ENCODE results near the gene POLR2M. TPM values are rescaled to one million over a fixed set of nuclear protein-coding genes. Genes with fewer than 3 reads are reported as not detected.

POLR2M gene
- total RNA-seq, 1 donor from 2014 or later, result 514 TPM

GRCh38 chr15:57738734-57739237 lies 32.3 kb downstream of the POLR2M start:
- no peak for DNase-seq (ENCODE audit: low spot score)

GRCh38 chr15:57740048-57740447 lies 33.5 kb downstream of the POLR2M start:
- no peak for DNase-seq (ENCODE audit: low spot score)

GRCh38 chr15:57741089-57741488 lies 34.6 kb downstream of the POLR2M start:
- no peak for DNase-seq (ENCODE audit: low spot score)

GRCh38 chr15:57743424-57743823 lies 36.9 kb downstream of the POLR2M start:
- DNase-seq (ENCODE audit: low spot score), result no peak

- no peak for DNase-seq (ENCODE audit: low spot score)
Observed at GRCh38 chr15:57746786-57747185, 40.3 kb downstream of the POLR2M start.

GRCh38 chr15:57747206-57747896 lies 40.8 kb downstream of the POLR2M start:
- peak; percentile 21 for DNase-seq (ENCODE audit: low spot score)

GRCh38 chr15:57751177-57751800 lies 44.8 kb downstream of the POLR2M start:
- peak; percentile 46 for DNase-seq (ENCODE audit: low spot score)

- peak; percentile 33 for DNase-seq (ENCODE audit: low spot score)
Observed at GRCh38 chr15:57752436-57752835, 45.9 kb downstream of the POLR2M start.

- no peak for DNase-seq (ENCODE audit: low spot score)
Observed at GRCh38 chr15:57752840-57753239, 46.3 kb downstream of the POLR2M start.

GRCh38 chr15:57756466-57756865 lies 50.0 kb downstream of the POLR2M start:
- no peak for DNase-seq (ENCODE audit: low spot score)

- no peak for DNase-seq (ENCODE audit: low spot score)
Observed at GRCh38 chr15:57758560-57758959, 52.0 kb downstream of the POLR2M start.

GRCh38 chr15:57761562-57761961 lies 55.0 kb downstream of the POLR2M start:
- no peak for DNase-seq (ENCODE audit: low spot score)

GRCh38 chr15:57762302-57762701 lies 55.8 kb downstream of the POLR2M start:
- DNase-seq (ENCODE audit: low spot score), result no peak

- no peak for DNase-seq (ENCODE audit: low spot score)
Observed at GRCh38 chr15:57763176-57763964, 56.9 kb downstream of the POLR2M start.

Other genes with a start within 250 kb of the POLR2M start
- gene MYZAP, start 114.8 kb upstream of the POLR2M start, total RNA-seq (ENCODE audit: insufficient read depth, low replicate concordance), result not detected

All from umbilical cord (tissue), 2 donors.